ENCODE measurements around the gene TMEM247. TPM values are rescaled to one million over a fixed set of nuclear protein-coding genes. Genes with fewer than 3 reads are reported as not detected.

TMEM247 gene
- total and polyA plus RNA-seq, 12 donors: not detected

GRCh38 chr2:46492301-46492700 is 12.9 kb downstream of the TMEM247 start:
- TF ChIP-seq CTCF (IDR thresholded peaks at IDR 0.05): no peak
- no peak for TF ChIP-seq POLR2A (IDR thresholded peaks at IDR 0.05)
- Histone ChIP-seq H3K27ac (no peak overlapping the region), H3K36me3 (replicated peaks in 1 of 2) (no peaks in the 10 kb centered on the region), H3K4me3 (no peak overlapping the region), H3K27me3 (no peaks in the 10 kb centered on the region), H3K9me3 (replicated peaks in 1 of 3) (no peaks in the 10 kb centered on the region), H3K4me1 (replicated peaks in 1 of 2) (peaks cover 0 to 14% of the 10 kb centered on the region in 2 donors)
- intact Hi-C loops (cut with DNase I): no loop called here
- WGBS, 4 donors: 90 to 97% (median 93%) methylated on average over 7 of the region's 7 CpGs
- no peak for DNase-seq

DNA sequence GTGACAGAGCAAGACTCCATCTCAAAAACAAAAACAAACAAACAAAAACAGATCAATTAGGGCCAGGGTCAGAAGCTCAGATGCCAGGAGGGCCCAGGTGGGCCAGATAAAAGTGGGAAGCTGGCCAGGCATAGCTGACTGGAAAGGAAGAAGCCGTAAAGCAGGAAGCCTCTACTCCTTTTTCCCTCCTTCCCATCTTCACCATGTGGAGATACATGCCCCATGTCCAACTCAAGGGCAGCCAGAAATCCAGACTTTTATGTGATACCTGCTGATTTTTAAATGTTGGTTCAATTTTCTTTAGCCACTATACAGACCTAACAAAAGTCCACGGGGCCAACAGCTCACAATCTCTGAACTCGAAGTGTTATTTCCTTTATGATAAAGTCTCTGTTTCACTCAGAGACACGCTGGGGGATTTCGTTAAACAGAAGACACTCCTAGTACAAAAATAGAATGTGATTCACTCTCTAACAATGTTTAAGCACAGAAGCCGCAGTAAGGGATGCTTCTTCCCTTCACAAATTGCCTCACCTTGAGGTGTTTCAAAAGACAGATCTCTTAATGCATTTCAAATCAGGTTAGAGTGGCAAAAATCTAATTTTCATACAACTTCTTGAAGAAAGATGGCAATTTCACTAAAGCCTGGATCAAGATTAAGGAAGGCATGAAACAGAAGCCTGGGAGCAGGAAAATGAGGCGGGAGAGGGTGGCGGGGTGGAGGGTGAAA is 14.0 kb downstream of the TMEM247 start:
- Histone ChIP-seq H3K9me3 (replicated peaks in 1 of 3) (no peaks in the 10 kb centered on the region), H3K36me3 (replicated peaks in 1 of 2) (no peaks in the 10 kb centered on the region), H3K4me3 (no peak overlapping the region), H3K4me1 (replicated peaks in 1 of 2) (peaks cover 0 to 14% of the 10 kb centered on the region in 2 donors), H3K27me3 (no peaks in the 10 kb centered on the region), H3K27ac (no peak overlapping the region)
- WGBS, 4 donors: 62 to 70% (median 66%) methylated on average over 8 of the region's 8 CpGs
- DNase-seq: no peak
- TF ChIP-seq POLR2A (IDR thresholded peaks at IDR 0.05): no peak
- TF ChIP-seq CTCF (IDR thresholded peaks at IDR 0.05): no peak
- intact Hi-C loops (cut with DNase I): no loop called here

DNA sequence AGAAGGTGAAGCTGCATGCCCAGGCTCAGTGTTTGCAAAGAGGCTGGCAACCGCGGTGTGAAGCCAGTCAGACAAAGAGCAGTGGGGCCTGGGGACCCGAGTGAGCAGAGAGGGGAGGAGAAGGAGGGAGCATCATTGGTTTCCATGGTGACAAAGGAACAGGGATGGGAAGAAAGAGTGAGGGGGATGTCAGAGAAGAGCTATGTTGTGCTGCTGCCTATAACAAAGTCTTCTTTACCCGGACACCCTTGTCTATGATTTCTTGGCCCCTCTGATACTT is 14.5 kb downstream of the TMEM247 start:
- Histone ChIP-seq H3K27ac (no peak overlapping the region), H3K27me3 (no peaks in the 10 kb centered on the region), H3K4me3 (no peak overlapping the region), H3K4me1 (replicated peaks in 1 of 2) (peaks cover 0 to 16% of the 10 kb centered on the region in 2 donors), H3K9me3 (replicated peaks in 1 of 3) (no peaks in the 10 kb centered on the region), H3K36me3 (replicated peaks in 1 of 2) (no peaks in the 10 kb centered on the region)
- intact Hi-C loops (cut with DNase I): no loop called here
- TF ChIP-seq POLR2A (IDR thresholded peaks at IDR 0.05) (no peak), CTCF (IDR thresholded peaks at IDR 0.05) (no peak)
- DNase-seq: no peak
- WGBS, 4 donors: 59 to 64% (median 62%) methylated on average over 4 of the region's 4 CpGs

DNA sequence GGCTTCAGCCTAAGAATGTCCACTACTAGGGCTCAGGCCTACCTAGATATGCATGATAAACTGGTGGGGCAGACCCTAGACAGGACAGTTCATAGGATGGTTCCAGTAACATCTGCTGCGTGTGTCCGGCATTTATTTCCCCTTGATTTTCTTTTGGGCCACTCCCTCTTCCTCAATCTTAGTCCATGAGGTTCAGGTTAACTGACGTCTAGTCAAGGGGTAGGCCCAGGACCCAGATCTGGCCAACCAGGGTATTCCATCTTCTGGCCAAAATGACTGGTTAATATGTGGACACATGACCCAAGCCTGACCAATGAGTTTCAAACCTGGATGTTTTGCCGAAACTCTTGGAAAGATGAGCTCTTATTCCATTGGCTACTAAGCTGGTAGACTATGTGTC is 15.2 kb downstream of the TMEM247 start:
- intact Hi-C loops (cut with DNase I): no loop called here
- Histone ChIP-seq H3K27me3 (no peaks in the 10 kb centered on the region), H3K4me3 (no peak overlapping the region), H3K9me3 (replicated peaks in 1 of 3) (no peaks in the 10 kb centered on the region), H3K4me1 (replicated peaks in 1 of 2) (peaks cover 0 to 22% of the 10 kb centered on the region in 2 donors), H3K27ac (no peak overlapping the region), H3K36me3 (replicated peaks in 1 of 2) (no peaks in the 10 kb centered on the region)
- no peak for DNase-seq
- TF ChIP-seq CTCF (IDR thresholded peaks at IDR 0.05) (no peak), POLR2A (IDR thresholded peaks at IDR 0.05) (no peak)
- 79 to 98% (median 92%) methylated on average over 4 of the region's 4 CpGs for WGBS, 4 donors

All from adrenal gland (tissue), 12 donors.